ENCODE results near the gene BMERB1. TPM values are rescaled to one million over a fixed set of nuclear protein-coding genes. Genes with fewer than 3 reads are reported as not detected.

The BMERB1 gene
- total and polyA plus RNA-seq, 10 donors: 5.6 to 36.5 (median 19.0) TPM

DNA sequence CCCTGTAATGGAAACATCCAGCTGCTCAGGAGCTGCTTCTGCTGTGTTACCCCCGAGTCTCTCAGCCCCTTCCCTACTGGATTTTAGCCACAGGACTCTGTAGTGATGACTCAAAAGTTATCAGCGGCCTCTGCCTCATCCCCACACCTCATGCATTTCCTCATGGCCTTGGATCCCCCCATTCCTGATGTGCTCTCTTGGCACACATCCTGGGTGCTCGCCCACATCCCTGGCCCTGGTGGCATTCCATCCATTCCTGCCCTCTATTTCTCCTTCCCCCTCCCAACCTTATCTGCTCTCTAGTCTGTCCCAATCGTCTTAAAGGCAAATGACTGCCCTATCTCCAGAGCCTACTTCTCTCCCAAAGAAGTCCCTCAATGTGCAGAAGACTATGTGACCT lies 184.0 kb downstream of the BMERB1 start:
- no peak overlapping the region for H3K4me3 ChIP-seq
- intact Hi-C loops (cut with DNase I; ENCODE audit: low total_unique reads): no loop called here
- DNase-seq: no peak
- peaks cover 0 to 12% (median 0%) of the 10 kb centered on the region in 6 donors for H3K4me1 ChIP-seq
- peak overlapping the region in 1 of 8 donors; percentile 17 for H3K27ac ChIP-seq
- WGBS, 5 donors: 79 to 96% (median 89%) methylated on average over 4 of the region's 4 CpGs
- no peak for TF ChIP-seq POLR2AphosphoS5 (IDR thresholded peaks at IDR 0.05)
- TF ChIP-seq CTCF (IDR thresholded peaks at IDR 0.05 in 8 of 11, conservative IDR thresholded peaks at IDR 0.05 in 3 of 11): no peak
- no peak for TF ChIP-seq POLR2A (IDR thresholded peaks at IDR 0.05)
- no peaks in the 10 kb centered on the region for H3K9me3 ChIP-seq
- H3K36me3 ChIP-seq: peaks cover 9 to 100% (median 98%) of the 10 kb centered on the region in 6 donors
- H3K27me3 ChIP-seq (replicated peaks in 1 of 7): no peaks in the 10 kb centered on the region

DNA sequence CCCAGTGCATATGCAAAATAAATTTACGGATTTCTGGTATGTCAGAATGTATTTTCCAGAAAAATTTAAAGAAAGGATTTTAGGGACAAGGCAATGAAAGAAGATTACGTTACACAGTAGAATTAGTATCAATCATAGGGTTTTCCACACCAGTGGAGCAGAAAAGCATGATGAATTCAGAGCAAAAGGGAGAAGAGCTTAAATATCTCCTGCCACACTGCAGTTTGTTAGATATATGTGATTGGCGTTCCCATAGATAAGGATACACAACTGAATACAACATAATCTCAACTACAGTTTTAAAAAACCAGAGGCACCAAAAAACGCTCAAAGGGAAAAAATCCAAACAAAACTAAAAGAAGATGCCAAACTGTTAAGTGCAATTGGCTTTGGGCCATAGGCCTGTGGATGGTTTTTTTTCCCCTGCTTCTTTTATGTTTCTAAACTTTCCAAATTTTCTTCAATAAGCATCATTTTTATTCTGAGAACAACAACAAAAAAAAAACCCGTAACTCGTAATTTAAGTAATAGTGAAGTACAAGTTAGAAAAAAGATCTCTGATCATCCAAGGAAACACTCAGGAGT lies 186.3 kb downstream of the BMERB1 start:
- Histone ChIP-seq H3K36me3 (peaks cover 9 to 100% (median 98%) of the 10 kb centered on the region in 6 donors), H3K27ac (no peak overlapping the region), H3K27me3 (replicated peaks in 1 of 7) (no peaks in the 10 kb centered on the region), H3K9me3 (no peaks in the 10 kb centered on the region), H3K4me3 (no peak overlapping the region), H3K4me1 (peaks cover 0 to 17% (median under 1%) of the 10 kb centered on the region in 6 donors)
- intact Hi-C loops (cut with DNase I; ENCODE audit: low total_unique reads): no loop called here
- WGBS, 5 donors: 84 to 87% (median 87%) methylated on average over 6 of the region's 6 CpGs
- no peak for TF ChIP-seq CTCF (IDR thresholded peaks at IDR 0.05 in 8 of 11, conservative IDR thresholded peaks at IDR 0.05 in 3 of 11)
- no peak for TF ChIP-seq POLR2AphosphoS5 (IDR thresholded peaks at IDR 0.05)
- no peak for TF ChIP-seq POLR2A (IDR thresholded peaks at IDR 0.05)
- DNase-seq: no peak

DNA sequence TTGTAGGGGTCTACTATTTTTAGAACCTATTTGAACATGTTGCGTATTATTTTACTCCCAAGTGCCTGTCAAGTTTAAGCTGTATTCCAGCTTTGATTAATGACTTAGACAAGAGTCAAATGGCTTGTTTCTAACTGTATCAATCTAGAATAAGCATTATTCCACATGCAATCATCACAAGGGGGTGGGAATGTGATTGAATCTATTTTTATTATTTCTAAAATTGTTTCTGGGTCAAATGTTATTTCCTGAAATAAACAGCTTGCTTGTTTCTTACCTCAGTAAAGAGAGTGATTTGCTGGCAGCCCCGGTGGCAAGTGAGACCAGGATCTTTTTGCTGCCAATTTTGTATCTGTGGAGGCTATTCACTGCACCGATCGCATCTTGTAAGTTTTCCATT lies 187.1 kb downstream of the BMERB1 start:
- Histone ChIP-seq H3K27ac (no peak overlapping the region), H3K4me3 (no peak overlapping the region), H3K4me1 (peaks cover 0 to 25% (median 7%) of the 10 kb centered on the region in 6 donors), H3K36me3 (peaks cover 5 to 100% (median 98%) of the 10 kb centered on the region in 6 donors), H3K27me3 (replicated peaks in 1 of 7) (no peaks in the 10 kb centered on the region), H3K9me3 (no peaks in the 10 kb centered on the region)
- WGBS, 5 donors: 89 to 92% (median 91%) methylated on average over 4 of the region's 4 CpGs
- TF ChIP-seq CTCF (IDR thresholded peaks at IDR 0.05 in 8 of 11, conservative IDR thresholded peaks at IDR 0.05 in 3 of 11) (no peak), POLR2AphosphoS5 (IDR thresholded peaks at IDR 0.05) (no peak), POLR2A (IDR thresholded peaks at IDR 0.05) (no peak)
- DNase-seq: no peak
- intact Hi-C loops (cut with DNase I; ENCODE audit: low total_unique reads): no loop called here

- Histone ChIP-seq H3K27me3 (replicated peaks in 1 of 7) (no peaks in the 10 kb centered on the region), H3K9me3 (no peaks in the 10 kb centered on the region), H3K4me1 (peaks cover 0 to 26% (median 7%) of the 10 kb centered on the region in 6 donors), H3K4me3 (no peak overlapping the region), H3K36me3 (peaks cover 3 to 100% (median 98%) of the 10 kb centered on the region in 6 donors), H3K27ac (no peak overlapping the region)
- no peak for TF ChIP-seq CTCF (IDR thresholded peaks at IDR 0.05 in 8 of 11, conservative IDR thresholded peaks at IDR 0.05 in 3 of 11)
- TF ChIP-seq POLR2AphosphoS5 (IDR thresholded peaks at IDR 0.05): no peak
- no peak for TF ChIP-seq POLR2A (IDR thresholded peaks at IDR 0.05)
- intact Hi-C loops (cut with DNase I; ENCODE audit: low total_unique reads): no loop called here
- no peak for DNase-seq
- WGBS, 5 donors: 84 to 98% (median 91%) methylated on average over 8 of the region's 8 CpGs
These were observed 187.5 kb downstream of the BMERB1 start for GRCh38 chr16:15621889-15622288.
